HL-60/S4 treated with phorbol 12-myristate 13-acetate at 8.2 ng/mL for 4 days and 3 days (cell line): Measurements from ENCODE around the gene RUNX1.

Experiments used
- in situ Hi-C: fragments of 300-500 bp; cut with MboI; formaldehyde crosslinking; loops from 2 replicates; pipeline ENCODE4 v1.15.0; 2022; ENCODE audit warnings: low sequenced_read_pairs

RUNX1 gene

DNA sequence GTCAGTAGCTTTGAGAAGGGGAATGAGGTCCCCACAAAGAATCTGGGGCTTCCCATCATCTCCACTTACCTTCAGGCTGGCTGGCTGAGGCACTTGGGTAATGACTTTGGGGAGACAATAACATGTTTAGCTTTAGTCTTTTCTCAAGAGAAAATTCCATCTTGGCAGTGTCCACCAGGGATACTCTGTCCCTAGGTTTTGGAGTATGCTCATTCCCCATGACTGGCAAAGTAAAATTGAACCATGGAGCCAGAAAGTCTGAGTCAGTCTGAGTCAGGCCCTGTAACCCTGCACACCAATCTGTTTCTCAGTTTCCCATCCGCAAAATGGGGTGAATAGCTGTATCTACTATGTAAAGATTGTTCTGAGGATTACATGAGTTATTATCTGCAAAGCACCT, 28.2 kb downstream of the RUNX1 start:
- in situ Hi-C loops: no loop called here

DNA sequence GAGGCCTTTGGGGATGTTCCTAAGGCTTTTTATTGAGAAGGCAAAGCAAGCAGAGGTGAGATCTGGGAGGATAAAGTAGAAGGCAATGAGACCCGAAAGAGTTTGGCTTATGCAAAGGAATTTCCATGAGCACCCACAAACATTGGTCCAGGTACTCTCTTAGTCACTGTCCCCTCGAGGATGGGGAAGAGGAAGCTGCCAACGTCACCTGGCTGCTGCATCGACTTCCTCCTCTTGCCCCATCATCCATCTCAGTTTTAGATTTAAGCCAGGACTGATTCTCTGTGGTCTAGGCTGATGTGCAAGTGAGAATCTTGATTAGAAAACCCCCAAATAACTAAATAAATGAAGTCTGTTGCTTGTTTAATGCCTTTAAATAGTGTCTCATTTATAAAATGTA, 28.7 kb downstream of the RUNX1 start:
- in situ Hi-C loops: no loop called here

DNA sequence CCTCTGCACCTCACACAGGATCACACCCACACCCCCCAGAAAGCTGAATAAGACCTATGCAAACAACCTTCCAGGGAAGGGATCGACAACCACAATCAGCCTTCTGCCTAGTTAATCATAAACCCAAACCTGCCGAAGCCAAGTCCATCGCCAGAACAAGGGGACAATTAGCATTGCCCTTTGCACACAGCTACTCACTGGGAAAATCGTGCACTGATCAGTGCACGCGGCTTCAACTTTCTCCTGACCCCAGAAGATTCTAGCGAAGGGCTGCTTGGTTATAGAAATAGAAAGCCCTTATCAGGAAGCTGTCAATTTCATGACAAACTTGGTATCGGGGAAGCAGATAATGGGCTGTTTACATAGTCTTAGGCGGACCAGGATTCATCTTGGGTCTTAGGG, 29.5 kb downstream of the RUNX1 start:
- in situ Hi-C loops: no loop called here

DNA sequence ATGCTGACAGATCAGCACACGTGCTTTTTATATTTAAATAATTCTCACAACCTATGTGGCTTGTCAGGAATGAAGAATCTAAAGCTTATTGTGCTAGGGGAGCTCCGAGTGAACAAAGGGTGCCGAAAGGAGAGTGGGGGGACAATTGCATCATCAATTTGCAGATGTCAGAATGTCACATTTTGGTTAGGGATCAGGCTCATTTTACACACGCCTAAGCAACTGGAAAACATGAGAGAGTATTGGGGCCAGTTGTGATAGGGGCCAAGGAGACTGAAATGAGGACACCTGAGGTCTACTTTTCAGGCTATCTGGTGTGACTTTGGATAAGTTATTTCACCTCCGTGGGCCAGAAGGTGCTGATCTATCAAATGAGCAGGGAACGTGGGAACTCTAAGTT, 31.8 kb downstream of the RUNX1 start:
- in situ Hi-C loops: no loop called here

DNA sequence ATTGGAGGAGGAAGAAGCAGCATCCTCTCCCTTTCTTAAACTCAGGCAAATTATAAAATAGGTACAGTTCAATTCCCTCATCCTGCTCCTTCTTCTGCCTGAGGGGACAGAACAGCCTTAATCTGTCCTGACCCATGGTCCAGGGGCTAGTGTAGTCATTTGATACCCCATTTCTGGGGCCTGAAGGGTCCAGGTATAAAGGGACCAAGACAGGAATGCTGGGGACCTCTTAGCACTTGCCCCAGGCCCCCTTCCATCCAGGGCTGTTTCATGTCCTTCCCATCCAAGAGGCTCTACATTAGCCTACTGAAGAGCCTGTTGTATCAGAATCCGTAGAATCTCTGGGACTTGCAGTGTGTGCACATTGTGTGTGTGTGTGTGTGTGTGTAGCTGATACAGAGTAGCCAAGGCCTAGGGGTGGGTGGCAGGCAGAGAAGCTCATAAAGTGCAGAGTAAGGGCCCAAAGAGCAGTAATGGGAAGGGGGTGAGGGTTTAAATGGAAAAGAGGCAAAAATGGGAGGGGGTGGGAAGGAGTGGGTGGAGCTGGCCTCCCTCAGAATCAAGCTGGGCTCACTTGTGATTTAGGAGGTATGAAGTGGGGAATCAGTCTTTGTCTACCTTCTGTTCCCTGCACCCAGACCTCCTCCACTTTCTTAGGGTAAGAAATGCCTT, 32.4 kb downstream of the RUNX1 start:
- in situ Hi-C loops: no loop called here

DNA sequence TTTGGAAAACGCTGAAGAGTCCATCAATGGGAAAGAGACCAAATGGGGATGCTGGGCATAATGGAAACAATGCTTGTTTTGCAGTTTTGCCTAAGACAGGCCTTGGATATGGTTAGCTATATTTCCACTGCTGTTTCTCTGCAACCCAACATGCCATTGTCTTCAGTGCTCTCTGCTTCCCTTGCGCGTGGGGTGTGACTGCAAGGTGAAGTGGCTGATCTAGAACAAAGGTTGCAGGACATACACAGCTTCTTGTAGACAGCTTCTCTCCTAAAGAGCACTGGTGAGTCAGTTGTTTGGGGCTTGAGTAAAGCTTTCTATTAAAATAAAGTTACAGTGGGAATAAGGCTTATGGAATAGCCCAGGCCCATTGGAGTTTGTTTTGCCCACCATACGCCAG, 33.0 kb downstream of the RUNX1 start:
- in situ Hi-C loops: no loop called here

DNA sequence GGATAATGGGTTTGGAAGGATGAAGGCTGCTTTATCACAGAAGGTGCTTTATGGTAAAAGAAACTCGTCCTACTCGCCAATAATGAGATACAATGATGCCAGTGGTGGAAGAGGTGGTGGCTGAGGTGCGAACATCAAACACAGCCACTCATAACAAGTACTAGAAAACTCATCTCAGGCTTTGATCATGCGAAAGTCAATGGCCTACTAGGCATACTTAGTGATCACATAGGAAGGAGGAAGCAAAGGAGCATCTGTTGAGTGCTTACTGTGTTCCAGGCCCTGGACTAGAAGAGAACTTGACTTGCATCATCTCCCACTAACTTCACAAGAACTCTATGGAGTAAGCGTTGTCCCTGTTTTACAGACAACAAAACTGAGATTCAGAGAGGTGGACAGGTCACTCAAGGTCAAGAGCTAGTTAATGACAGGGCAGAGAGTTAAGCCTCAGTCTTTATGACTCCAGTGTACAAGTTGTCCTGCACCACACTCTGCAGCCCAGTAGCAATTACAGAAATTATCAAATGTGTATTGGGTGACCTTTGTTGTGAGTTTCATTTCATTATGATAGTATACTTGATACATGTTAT, 33.6 kb downstream of the RUNX1 start:
- in situ Hi-C loops: no loop called here

DNA sequence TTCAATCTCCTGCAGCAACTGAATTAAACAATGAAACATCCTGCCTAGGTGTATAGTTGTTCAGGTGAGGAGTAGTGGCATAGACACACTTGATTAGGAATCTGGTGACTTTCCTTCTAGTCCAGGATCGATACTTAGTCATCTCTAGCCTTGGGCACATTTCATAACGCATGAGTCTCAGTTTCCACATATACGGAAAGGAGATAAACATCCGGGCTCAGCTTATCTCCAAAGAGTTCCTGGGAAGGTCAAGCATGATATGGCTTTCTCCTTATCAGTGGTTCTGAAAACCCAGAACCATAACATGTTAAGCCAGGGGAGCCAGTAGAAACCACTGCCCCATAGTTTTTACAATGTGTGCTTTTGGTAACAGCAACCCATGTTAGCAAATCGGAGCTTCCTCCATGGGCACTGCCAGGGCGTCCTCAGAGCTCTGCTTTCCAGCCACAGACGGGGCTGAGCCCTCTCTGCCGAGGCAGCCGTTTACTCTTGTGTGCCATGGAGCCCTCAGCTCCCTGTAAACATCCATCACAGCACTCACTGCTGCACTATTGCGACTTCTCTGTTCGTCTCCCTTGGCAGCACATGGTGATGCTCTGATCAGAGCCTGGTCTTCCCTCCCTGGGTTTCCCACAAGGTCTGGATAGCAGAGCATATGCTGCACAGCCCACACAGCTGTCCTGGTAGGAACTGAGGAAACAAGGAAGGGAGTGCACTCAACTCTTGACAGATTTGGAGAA, 34.6 kb downstream of the RUNX1 start:
- in situ Hi-C loops: no loop called here

DNA sequence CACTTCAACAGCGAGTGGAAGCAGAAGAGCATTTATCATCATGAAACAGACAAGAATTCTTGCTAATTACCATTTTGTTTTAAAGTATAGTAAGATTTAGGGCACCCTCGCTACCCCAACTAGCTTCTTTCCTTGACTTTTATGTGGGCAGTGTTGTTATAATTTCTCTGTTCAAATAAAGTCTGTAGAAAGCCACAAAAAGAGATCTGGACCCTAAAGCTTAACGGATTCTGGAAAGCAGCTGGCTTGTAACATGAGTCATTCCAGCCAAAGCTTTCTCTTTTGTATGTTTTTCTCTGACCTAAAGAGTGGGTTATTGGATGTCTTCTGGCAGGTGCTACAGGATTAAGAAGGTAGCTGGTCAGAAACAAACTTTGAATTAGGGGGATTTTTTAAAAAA, 37.4 kb downstream of the RUNX1 start:
- in situ Hi-C loops: no loop called here

DNA sequence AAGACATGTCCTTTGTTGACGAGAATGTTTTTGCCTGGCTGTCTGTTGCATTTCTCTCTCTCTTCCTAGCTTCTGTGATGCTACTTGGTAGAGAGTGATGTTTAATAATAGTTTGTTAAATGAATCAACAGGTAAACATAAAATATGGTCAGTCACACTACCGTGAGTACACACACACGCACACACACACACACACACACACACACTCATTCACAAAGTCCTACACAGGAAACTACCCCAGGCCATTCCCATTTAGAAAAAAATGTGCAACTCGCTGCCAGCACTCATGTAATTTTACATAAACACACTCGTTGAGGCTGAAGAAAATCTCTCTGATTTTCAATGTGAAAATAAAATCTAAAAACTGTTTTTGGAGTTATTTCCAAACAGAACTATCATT, 38.7 kb downstream of the RUNX1 start:
- in situ Hi-C loops: no loop called here

DNA sequence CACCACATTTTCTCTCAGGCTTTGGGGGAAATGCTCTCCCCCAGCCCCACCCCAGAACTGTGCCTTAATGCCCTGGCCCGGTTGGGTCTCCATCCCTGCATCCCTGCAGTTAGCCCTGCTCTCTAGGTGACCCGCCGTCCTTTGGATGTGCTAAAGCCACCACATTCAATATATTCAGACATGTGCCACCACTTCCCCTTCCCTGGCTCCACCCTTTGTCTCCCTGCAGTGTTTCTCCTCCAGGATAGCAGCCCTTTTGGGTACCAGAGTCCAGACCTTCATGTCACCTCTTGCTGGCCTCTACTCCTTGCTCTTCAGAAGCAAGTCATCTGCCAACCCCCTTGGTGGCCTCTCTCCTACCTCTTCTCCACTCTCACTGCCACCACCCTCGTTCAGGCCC, 41.8 kb downstream of the RUNX1 start:
- in situ Hi-C loops: no loop called here

DNA sequence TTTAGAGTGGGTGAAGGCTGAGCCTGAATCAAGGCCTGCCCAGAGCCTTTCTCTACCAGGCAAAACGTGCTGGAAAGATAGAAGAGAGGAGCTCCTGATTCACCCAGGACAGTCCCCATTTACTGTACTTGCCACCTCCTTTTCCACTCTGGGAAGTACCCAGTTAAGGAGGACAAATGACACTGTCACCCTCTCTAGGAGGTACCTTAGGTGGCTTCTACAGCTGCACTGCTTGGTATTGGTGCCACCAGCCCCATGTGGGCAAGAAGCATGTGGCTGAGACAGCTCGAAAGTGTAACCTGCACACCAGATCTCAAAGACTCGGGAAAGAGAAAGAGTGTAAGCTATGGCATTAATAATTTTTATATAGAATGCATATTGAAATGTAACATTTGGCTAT, 42.3 kb downstream of the RUNX1 start:
- in situ Hi-C loops: no loop called here

DNA sequence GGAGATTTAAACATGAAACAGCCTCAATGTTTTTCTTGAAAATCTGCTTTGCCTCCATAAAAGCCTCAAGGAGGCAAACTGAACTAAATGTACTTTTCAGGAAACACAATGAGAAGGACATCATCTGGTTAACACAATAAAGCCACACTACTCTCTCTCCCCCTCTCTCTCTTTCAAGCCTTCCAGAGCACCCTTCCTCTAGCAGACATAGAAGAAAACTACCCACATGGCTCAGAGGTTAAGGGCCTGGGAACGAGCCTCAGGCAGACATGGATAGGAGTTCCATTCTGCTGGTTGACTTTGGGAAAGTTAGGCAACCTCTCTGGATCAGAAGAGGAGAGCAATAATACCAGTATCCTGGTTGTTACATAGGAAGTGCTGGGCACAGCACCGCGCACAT, 42.9 kb downstream of the RUNX1 start:
- in situ Hi-C loops: no loop called here

DNA sequence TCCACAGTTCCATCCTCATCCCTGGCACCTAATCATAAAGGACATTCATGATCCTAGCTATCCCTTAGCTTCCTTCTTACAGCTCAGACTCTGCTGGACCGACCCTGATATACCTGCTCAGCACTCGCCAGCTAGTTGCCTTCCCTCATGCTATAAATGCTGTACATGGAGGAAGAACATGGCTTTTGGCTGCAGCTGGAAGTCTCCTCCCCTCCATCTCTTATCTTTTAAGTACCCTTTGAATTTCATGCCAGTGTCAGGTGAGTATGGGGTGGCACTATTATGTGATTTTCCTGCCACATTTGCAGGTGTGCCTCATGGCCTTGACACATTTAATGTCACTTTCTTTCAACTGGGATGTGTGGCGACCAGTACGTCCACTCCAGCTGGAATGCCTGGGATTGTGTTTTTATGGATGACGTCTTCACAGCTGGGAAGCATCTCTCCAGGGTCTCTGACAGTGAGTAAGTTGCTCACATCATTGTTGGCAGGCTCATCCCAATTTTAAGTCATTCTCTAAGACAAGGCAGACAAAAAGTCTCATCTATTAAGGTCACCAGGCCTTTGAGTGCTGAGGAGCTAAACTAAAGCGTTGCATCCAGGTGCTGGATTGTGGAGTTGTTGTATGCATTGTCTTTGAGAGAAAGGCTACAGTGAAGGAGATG, 43.4 kb downstream of the RUNX1 start:
- in situ Hi-C loops: no loop called here

DNA sequence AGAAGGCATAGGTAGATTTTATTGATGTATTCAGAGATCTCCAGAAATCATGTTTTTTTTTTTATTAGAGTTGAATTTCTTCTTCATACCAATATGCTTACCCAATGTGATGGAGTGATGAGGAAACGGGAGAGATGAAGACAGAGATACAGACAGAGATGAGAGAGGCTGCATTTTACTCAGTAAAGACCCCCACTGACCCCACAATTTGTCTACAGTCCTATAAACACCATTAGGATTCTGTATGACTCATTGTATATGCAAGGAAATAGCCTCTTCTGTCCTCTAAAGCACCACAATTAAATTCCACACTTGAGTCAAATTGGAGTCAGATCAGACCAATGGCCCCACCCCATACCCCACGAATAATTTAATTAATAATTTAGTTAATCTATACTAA, 44.0 kb downstream of the RUNX1 start:
- in situ Hi-C loops: no loop called here

DNA sequence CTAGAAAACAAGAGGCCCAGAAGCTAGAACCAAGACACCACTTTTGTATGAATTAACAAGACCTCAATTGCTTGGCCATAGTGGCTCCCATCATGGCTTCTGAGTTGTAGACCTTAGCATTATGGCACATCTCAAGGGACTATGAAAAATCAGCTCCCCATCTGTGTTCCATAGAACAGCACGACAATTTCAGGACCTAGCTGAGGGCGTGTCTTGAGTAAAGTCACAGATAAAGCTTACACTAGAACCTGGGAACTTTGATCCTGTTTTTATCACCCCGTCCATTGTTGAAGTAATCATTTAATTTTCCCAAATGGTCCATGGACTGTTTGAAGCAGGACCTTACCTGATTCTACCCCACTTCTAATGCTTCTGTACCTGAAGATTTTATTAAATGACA, 44.8 kb downstream of the RUNX1 start:
- in situ Hi-C loops: no loop called here

DNA sequence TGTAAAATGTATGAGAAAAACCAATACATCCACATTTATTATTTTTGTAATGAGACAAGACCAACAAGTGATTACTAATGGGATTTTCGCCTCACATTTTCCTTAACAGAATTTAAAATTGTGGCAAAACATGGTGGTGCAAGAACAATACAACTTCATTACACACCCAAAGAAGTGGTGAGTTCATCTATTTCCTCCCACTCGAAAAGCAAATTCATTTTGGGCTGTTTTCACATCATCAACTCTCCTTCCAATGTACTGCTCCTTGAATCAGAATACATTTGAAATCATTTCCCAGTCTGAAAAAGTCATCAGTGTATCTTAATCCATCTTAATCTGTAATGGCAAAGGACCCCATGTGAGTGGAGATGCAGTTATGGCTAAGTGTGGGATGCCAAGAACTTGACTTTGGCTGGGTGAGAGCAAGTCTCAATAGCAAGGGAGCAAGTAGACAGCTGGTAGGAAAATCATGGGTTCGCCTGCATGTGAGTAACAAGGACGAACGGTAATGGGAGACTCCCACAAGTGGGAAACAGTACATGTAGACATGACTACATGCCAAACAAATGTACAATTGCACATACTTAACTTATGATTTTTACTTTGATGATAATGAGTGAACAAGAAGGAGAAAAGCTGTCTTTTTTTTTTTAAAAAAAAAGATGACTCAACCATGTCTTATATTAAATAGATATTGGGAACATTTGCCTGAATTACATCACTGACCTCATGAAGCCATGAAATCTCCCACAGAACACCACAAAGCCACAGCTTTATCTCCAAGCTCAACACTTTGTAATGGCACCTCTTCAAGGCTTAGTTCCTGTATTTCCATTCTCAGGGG, 46.0 kb downstream of the RUNX1 start:
- in situ Hi-C loops: no loop called here

DNA sequence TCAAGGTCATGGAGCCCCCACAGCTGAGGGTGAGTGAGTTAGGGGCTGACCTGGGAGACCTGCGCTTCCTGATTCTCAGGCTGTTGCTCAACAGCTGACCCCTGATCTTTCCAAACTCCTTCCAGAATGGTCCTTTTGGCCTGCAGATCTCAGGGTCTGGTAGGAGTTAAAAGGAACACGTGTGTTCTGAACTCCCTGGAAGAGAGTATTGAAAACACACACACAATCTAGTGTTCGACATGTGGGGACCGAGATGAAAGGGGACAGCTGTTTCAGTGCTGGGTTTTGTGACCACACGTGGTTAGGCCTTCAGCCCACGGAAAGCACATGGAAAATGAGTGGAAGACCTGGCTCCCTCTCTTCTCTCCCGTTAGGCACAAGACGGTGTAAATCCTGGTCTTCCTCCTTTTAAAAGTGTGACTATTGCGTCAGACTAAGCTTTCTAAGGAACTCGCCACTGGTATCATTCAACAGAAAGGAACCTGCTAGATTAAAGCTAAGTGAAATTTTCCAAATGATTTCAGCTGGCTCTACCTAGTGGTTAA, 49.6 kb downstream of the RUNX1 start:
- in situ Hi-C loops: no loop called here

DNA sequence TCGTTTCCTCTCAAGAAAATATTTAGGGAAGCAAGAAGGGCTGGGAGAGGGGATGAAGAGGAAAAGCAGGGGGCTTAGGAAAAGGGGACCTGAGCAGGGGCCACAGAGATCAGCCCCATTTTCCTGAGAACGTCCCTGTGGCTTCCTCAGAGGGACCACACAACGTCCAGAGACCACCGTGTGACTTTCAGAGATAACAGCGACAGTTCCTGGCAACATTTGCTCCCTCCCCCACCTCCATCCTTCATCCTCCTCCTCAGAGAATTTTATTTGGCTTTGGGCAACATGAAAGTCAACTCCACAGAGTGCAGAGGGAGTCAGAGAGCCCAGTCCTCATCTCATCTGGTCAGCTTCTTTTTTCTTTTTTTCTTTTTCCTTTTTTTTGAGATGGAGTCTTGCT, 50.9 kb downstream of the RUNX1 start:
- in situ Hi-C loops: no loop called here

DNA sequence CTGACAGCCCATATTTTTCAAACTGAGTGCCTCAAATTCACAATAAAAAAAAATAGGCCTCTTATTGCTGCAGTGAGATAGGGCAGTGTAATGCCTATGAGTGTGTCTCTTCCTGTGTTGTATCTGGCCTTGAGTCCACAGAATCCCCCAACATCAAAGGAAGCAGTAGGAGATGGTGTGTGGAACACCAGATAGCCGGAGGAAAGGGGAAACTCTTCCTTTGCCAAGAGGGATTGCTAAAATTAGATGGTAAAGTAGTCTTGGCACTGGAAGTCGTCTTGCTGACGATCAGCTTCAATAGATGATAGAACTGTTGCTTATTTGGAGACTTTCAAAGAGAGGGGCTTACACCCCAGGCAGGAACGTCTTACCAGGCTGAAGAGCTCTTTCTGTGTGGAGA, 51.8 kb downstream of the RUNX1 start:
- in situ Hi-C loops: no loop called here
